CD4-positive, alpha-beta T cell (primary cell): ENCODE data around the gene PCOLCE2. TPM values are rescaled to one million over a fixed set of nuclear protein-coding genes. Genes with fewer than 3 reads are reported as not detected.

Experiments used
- ATAC-seq: fragments of 200-7000 bp; cut with Tn5 transposase; one replicate; pipeline ENCODE4 v1.10.0; 2022; ENCODE audit warnings: mild to moderate bottlenecking; ENCODE audit not compliant: poor library complexity
- CTCF ChIA-PET: fragments of 350-600 bp; sonication (Branson Sonifier 250); formaldehyde crosslinking; loops from one replicate; lab custom pipeline; 2021; ENCODE audit warnings: antibody characterized with exemption, inconsistent platforms; lab: Charles Lee
- POLR2A ChIA-PET: fragments of 350-600 bp; sonication (Branson Sonifier 250); formaldehyde crosslinking; loops from one replicate; lab custom pipeline; 2021; ENCODE audit warnings: antibody characterized with exemption, inconsistent platforms; lab: Charles Lee
- DNase-seq, 14 experiments: peaks; one replicate each; pipeline ENCODE4 v3.0.0-alpha.2; 2013 to 2020; ENCODE audit warnings: mixed read lengths in 2 of 14
- H3K27ac ChIP-seq, 2 donors: one replicate each; pipeline versions ENCODE4 v1.5.1 to v1.7.0; 2013; ENCODE audit warnings: low read length in 2 of 2, low read depth in 1 of 2, mild to moderate bottlenecking in 1 of 2
- H3K27me3 ChIP-seq, 2 experiments: 1 replicate in 1 of 2; 2 replicates in 1 of 2; pipeline versions ENCODE4 v1.6.1 to v1.7.0; 2013; ENCODE audit warnings: low read length in 2 of 2, control low read depth in 1 of 2, mild to moderate bottlenecking in 1 of 2, moderate library complexity in 1 of 2; ENCODE audit not compliant: insufficient read depth in 2 of 2, control insufficient read depth in 1 of 2
- H3K36me3 ChIP-seq: one replicate; pipeline ENCODE4 v1.6.1; 2013; ENCODE audit warnings: low read length, control low read depth; ENCODE audit not compliant: insufficient read depth
- H3K4me1 ChIP-seq: one replicate; pipeline ENCODE4 v1.6.1; 2013; ENCODE audit warnings: low read length, control low read depth; ENCODE audit not compliant: insufficient read depth
- H3K4me3 ChIP-seq: one replicate; pipeline ENCODE4 v1.5.1; 2013; ENCODE audit warnings: mild to moderate bottlenecking, low read length, moderate library complexity
- H3K9me3 ChIP-seq, 2 experiments: 1 replicate in 1 of 2; 2 replicates in 1 of 2; pipeline versions ENCODE4 v1.6.1 to v1.7.0; 2013; ENCODE audit warnings: low read length in 2 of 2, mild to moderate bottlenecking in 2 of 2, control low read depth in 1 of 2, moderate library complexity in 1 of 2; ENCODE audit not compliant: control insufficient read depth in 1 of 2, insufficient read depth in 1 of 2
- H3K27ac Mint-ChIP-seq: one replicate; pipeline ENCODE4 v1.8.0; 2020; ENCODE audit warnings: mixed read lengths
- H3K27me3 Mint-ChIP-seq: one replicate; pipeline ENCODE4 v1.8.0; 2021; ENCODE audit warnings: mixed read lengths
- H3K36me3 Mint-ChIP-seq: one replicate; pipeline ENCODE4 v1.8.0; 2021; ENCODE audit warnings: low read depth, mixed read lengths
- H3K4me1 Mint-ChIP-seq: one replicate; pipeline ENCODE4 v1.8.0; 2021; ENCODE audit warnings: low read depth, mixed read lengths
- H3K4me3 Mint-ChIP-seq: one replicate; pipeline ENCODE4 v1.8.0; 2020; ENCODE audit warnings: mild to moderate bottlenecking, mixed read lengths
- H3K9me3 Mint-ChIP-seq: one replicate; pipeline ENCODE4 v1.8.0; 2020; ENCODE audit warnings: mixed read lengths
- intact Hi-C, 2 experiments: fragments of 100-400 bp; cut with DNase I in 1 of 2; cut with micrococcal nuclease in 1 of 2; formaldehyde crosslinking; loops; one replicate each; pipeline versions ENCODE4 v1.15.1 to v1.9.0; 2023 to 2025; cut with DNase I, micrococcal nuclease
- total RNA-seq, 174 experiments: library from RNA in 2 of 174; stranded (reverse) in 2 of 174; gene quantifications; one replicate each; pipeline ENCODE4 v1.2.3 and lab custom pipeline; 2021 to 2026
- TF ChIP-seq, protein P1 (sequence below): fragments of 200-600 bp; IDR thresholded peaks from one replicate; pipeline ENCODE4 v1.8.0; 2022; ENCODE audit warnings: antibody characterized with exemption, mild to moderate bottlenecking

Gene PCOLCE2
- total RNA-seq, 2 experiments from 2014 or later = not detected

DNA sequence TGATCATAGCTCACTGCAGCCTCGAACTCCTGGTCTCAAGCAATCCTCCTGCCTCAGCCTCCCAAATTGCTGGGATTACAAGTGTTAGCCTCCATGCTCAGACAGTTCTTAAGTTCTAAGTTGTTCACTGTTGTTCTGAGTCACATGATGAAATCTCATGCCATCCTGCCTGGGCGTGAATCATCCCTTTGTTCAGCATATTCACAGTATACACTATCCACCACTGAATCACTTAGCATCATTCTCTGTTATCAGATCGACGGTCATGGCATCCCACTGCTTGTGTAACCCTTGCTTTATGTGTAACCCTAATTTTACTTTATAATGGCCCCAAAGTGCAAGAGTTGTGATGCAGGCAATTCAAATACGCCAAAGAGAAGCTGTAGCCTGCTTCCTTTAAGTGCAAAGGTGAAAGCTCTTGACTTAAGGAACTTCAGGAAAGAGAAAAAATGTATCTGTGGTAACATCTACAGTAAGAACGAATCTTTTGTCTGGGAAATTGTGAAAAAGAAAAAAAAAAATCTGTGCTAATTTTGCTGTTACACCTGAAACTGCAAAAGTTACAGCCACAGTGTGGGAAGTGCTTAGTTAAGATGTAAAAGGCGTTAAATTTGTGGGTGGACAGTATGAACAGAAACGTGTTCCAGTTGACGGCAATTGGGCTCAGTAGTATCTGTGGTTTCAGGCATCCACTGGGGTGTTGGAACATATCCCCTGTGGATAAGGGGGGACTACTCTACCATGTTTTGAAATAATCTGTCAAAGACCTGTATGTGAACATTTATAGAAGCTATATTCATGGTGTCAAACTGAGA lies 80.6 kb downstream of the PCOLCE2 start:
- H3K9me3 Mint-ChIP-seq = no peaks in the 10 kb centered on the region

DNA sequence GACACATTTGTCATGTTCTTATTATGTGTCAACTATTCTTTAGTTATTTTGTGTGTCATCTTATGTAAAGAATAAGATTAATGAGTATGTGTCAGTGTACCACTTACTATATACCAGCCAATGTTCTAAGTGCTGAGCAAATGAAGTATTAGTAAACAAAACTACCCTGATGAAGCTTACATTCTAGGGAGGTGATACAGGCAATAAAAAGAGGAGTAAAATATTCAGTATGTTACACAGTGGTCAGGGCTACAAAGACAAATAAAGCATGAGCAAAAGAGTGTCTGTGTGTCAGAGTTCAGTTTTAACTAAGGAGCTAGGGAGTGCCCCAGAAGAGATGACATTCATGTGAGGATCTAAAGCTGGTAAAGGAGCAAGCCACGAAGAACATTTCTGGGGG lies 86.0 kb downstream of the PCOLCE2 start:
- intact Hi-C loops = no loop called here
- Mint-ChIP-seq H3K4me1 (no peaks in the 10 kb centered on the region), H3K36me3 (no peaks in the 10 kb centered on the region), H3K9me3 (no peaks in the 10 kb centered on the region), H3K27ac (no peak overlapping the region), H3K27me3 (no peaks in the 10 kb centered on the region), H3K4me3 (no peak overlapping the region)
- H3K4me1 ChIP-seq = no peaks in the 10 kb centered on the region
- no peaks in the 10 kb centered on the region for H3K27me3 ChIP-seq
- H3K4me3 ChIP-seq = no peak overlapping the region
- CTCF ChIA-PET = no interaction called here
- POLR2A ChIA-PET = no interaction called here
- ATAC-seq = no peak
- TF ChIP-seq, protein P1, sequence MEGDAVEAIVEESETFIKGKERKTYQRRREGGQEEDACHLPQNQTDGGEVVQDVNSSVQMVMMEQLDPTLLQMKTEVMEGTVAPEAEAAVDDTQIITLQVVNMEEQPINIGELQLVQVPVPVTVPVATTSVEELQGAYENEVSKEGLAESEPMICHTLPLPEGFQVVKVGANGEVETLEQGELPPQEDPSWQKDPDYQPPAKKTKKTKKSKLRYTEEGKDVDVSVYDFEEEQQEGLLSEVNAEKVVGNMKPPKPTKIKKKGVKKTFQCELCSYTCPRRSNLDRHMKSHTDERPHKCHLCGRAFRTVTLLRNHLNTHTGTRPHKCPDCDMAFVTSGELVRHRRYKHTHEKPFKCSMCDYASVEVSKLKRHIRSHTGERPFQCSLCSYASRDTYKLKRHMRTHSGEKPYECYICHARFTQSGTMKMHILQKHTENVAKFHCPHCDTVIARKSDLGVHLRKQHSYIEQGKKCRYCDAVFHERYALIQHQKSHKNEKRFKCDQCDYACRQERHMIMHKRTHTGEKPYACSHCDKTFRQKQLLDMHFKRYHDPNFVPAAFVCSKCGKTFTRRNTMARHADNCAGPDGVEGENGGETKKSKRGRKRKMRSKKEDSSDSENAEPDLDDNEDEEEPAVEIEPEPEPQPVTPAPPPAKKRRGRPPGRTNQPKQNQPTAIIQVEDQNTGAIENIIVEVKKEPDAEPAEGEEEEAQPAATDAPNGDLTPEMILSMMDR = no peak
- H3K27ac ChIP-seq = no peak overlapping the region
- no peak for DNase-seq
- H3K36me3 ChIP-seq = no peaks in the 10 kb centered on the region
- H3K9me3 ChIP-seq = no peaks in the 10 kb centered on the region

More for the DNA sequence above, 80.6 kb downstream of the PCOLCE2 start:
- H3K4me1 Mint-ChIP-seq = no peaks in the 10 kb centered on the region
- no peak overlapping the region for H3K4me3 ChIP-seq
- H3K4me3 Mint-ChIP-seq = no peak overlapping the region
- H3K27ac Mint-ChIP-seq = no peak overlapping the region
- DNase-seq (no peak), ATAC-seq (no peak)
- no peaks in the 10 kb centered on the region for H3K4me1 ChIP-seq
- ChIA-PET POLR2A (no interaction called here), CTCF (no interaction called here)
- no peaks in the 10 kb centered on the region for H3K36me3 ChIP-seq
- no peaks in the 10 kb centered on the region for H3K9me3 ChIP-seq
- TF ChIP-seq, protein P1 = no peak
- no peak overlapping the region for H3K27ac ChIP-seq
- intact Hi-C loops = no loop called here
- H3K27me3 Mint-ChIP-seq = peaks cover 9% of the 10 kb centered on the region
- no peaks in the 10 kb centered on the region for H3K27me3 ChIP-seq
- no peaks in the 10 kb centered on the region for H3K36me3 Mint-ChIP-seq

DNA sequence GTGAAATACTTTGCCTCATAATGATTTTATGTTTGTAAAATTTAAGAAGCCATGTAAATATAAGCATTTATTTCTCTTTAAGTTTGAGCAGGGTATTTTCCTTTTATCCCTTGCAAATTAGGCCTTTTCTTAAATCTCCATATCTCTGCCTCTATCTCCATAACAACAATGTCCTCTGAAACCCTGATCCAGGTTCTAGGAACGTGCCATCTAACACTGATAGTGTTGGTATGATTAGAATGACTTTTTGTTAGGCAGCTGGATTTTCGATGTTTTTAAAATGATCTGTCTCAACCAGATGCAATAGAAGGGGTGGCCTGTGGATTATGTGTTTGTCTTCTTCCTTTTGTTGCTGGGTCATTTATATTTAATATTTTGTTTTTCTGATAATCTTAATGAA lies 87.1 kb downstream of the PCOLCE2 start:
- Mint-ChIP-seq H3K4me3 (no peak overlapping the region), H3K4me1 (no peaks in the 10 kb centered on the region), H3K36me3 (no peaks in the 10 kb centered on the region), H3K27ac (no peak overlapping the region), H3K9me3 (no peaks in the 10 kb centered on the region), H3K27me3 (no peaks in the 10 kb centered on the region)
- TF ChIP-seq, protein P1 = no peak
- H3K27me3 ChIP-seq = no peaks in the 10 kb centered on the region
- ChIA-PET POLR2A (no interaction called here), CTCF (no interaction called here)
- no peak for ATAC-seq
- H3K36me3 ChIP-seq = no peaks in the 10 kb centered on the region
- no peaks in the 10 kb centered on the region for H3K4me1 ChIP-seq
- intact Hi-C loops = no loop called here
- no peak for DNase-seq
- no peak overlapping the region for H3K27ac ChIP-seq
- H3K4me3 ChIP-seq = no peak overlapping the region
- no peaks in the 10 kb centered on the region for H3K9me3 ChIP-seq
